ENCODE results near the gene PTPRD.
A peak's percentile ranks its signal among the peaks of the same experiment; 100 is the strongest.

PTPRD gene

GRCh38 chr9:8348756-8349155, 2264.0 kb downstream of the PTPRD start:
- no peak for DNase-seq (ENCODE audit: low read depth, low spot score)

GRCh38 chr9:8346296-8346695, 2266.5 kb downstream of the PTPRD start:
- peak; percentile 77 for DNase-seq (ENCODE audit: low read depth, low spot score)

- DNase-seq (ENCODE audit: low read depth, low spot score): no peak
Observed at GRCh38 chr9:8338767-8339510, 2273.9 kb downstream of the PTPRD start.

- DNase-seq (ENCODE audit: low read depth, low spot score): no peak
Observed at GRCh38 chr9:8337834-8338766, 2274.7 kb downstream of the PTPRD start.

- no peak for DNase-seq (ENCODE audit: low read depth, low spot score)
Observed at GRCh38 chr9:8332871-8333270, 2279.9 kb downstream of the PTPRD start.

- peak; percentile 31 for DNase-seq (ENCODE audit: low read depth, low spot score)
Observed at GRCh38 chr9:8332331-8332650, 2280.5 kb downstream of the PTPRD start.

- no peak for DNase-seq (ENCODE audit: low read depth, low spot score)
Observed at GRCh38 chr9:8331507-8332330, 2281.1 kb downstream of the PTPRD start.

- no peak for DNase-seq (ENCODE audit: low read depth, low spot score)
Observed at GRCh38 chr9:8329561-8330283, 2283.1 kb downstream of the PTPRD start.

- DNase-seq (ENCODE audit: low read depth, low spot score): no peak
Observed at GRCh38 chr9:8315211-8315610, 2297.6 kb downstream of the PTPRD start.

GRCh38 chr9:8309258-8309657, 2303.5 kb downstream of the PTPRD start:
- no peak for DNase-seq (ENCODE audit: low read depth, low spot score)

- DNase-seq (ENCODE audit: low read depth, low spot score): no peak
Observed at GRCh38 chr9:8304720-8305119, 2308.1 kb downstream of the PTPRD start.

- DNase-seq (ENCODE audit: low read depth, low spot score): no peak
Observed at GRCh38 chr9:8301296-8301695, 2311.5 kb downstream of the PTPRD start.

GRCh38 chr9:8297047-8297446, 2315.8 kb downstream of the PTPRD start:
- no peak for DNase-seq (ENCODE audit: low read depth, low spot score)

GRCh38 chr9:8292657-8293056, 2320.1 kb downstream of the PTPRD start:
- DNase-seq (ENCODE audit: low read depth, low spot score): no peak

GRCh38 chr9:8289681-8290080, 2323.1 kb downstream of the PTPRD start:
- DNase-seq (ENCODE audit: low read depth, low spot score): no peak

- no peak for DNase-seq (ENCODE audit: low read depth, low spot score)
Observed at GRCh38 chr9:8287970-8288369, 2324.8 kb downstream of the PTPRD start.

GRCh38 chr9:8287501-8287900, 2325.3 kb downstream of the PTPRD start:
- no peak for DNase-seq (ENCODE audit: low read depth, low spot score)

- peak; percentile 3 for DNase-seq (ENCODE audit: low read depth, low spot score)
Observed at GRCh38 chr9:8284884-8285283, 2327.9 kb downstream of the PTPRD start.

GRCh38 chr9:8282535-8282934, 2330.3 kb downstream of the PTPRD start:
- no peak for DNase-seq (ENCODE audit: low read depth, low spot score)

- DNase-seq (ENCODE audit: low read depth, low spot score): no peak
Observed at GRCh38 chr9:8280811-8281210, 2332.0 kb downstream of the PTPRD start.

GRCh38 chr9:8278048-8278447, 2334.8 kb downstream of the PTPRD start:
- DNase-seq (ENCODE audit: low read depth, low spot score): no peak

Data from astrocyte of the hippocampus (primary cell).